ENCODE measurements around the gene KCNJ4.

DNA sequence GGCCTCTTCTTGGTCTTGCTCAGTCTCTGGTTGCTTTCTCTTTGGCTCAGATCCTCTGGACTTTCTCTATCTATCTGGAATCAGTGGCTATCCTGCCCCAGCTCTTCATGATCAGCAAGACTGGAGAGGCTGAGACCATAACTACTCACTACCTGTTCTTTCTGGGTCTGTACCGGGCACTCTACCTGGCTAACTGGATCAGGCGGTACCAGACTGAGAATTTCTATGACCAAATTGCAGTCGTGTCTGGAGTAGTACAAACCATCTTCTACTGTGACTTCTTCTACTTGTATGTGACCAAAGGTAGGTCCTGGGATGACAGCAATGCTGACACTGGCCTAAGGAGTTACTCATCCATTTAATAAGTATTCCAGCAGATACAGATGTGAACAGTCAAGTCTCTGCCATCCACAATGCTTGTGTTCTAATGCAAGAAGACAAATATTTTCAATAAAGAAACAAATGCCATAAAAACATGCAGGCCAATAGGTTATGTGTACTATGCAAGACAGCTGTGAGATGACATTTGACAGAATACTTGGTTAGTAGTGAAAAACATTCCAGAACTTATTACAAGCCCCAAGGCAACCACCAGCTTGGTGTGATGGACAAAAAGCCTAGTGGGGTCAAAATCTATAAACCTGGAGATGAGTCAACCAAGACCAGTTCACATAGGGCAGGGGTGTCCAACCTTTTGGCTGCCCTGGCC lies 26.3 kb upstream of the KCNJ4 start:
- TF ChIP-seq, protein P1, sequence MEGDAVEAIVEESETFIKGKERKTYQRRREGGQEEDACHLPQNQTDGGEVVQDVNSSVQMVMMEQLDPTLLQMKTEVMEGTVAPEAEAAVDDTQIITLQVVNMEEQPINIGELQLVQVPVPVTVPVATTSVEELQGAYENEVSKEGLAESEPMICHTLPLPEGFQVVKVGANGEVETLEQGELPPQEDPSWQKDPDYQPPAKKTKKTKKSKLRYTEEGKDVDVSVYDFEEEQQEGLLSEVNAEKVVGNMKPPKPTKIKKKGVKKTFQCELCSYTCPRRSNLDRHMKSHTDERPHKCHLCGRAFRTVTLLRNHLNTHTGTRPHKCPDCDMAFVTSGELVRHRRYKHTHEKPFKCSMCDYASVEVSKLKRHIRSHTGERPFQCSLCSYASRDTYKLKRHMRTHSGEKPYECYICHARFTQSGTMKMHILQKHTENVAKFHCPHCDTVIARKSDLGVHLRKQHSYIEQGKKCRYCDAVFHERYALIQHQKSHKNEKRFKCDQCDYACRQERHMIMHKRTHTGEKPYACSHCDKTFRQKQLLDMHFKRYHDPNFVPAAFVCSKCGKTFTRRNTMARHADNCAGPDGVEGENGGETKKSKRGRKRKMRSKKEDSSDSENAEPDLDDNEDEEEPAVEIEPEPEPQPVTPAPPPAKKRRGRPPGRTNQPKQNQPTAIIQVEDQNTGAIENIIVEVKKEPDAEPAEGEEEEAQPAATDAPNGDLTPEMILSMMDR (IDR thresholded peaks at IDR 0.05), result no peak
- TF ChIP-seq POLR2AphosphoS5 (IDR thresholded peaks at IDR 0.05), result no peak
